ENCODE data around the gene TAF12.
"Not testable (repeated sequence)": the region's sequence is repeated elsewhere in the genome, so short reads cannot be mapped to it uniquely, and the experiment has no call there.

TAF12 gene

GRCh38 chr1:28642847-28643635, at the start of gene TAF12:
Gene TAF12 (minus strand): TSS chr1:28643067. CDS start chr1:28622081, 20,986 bp downstream.
- DNase-seq (ENCODE audit: low read depth) = peak; percentile 97
- TF ChIP-seq, protein P1, sequence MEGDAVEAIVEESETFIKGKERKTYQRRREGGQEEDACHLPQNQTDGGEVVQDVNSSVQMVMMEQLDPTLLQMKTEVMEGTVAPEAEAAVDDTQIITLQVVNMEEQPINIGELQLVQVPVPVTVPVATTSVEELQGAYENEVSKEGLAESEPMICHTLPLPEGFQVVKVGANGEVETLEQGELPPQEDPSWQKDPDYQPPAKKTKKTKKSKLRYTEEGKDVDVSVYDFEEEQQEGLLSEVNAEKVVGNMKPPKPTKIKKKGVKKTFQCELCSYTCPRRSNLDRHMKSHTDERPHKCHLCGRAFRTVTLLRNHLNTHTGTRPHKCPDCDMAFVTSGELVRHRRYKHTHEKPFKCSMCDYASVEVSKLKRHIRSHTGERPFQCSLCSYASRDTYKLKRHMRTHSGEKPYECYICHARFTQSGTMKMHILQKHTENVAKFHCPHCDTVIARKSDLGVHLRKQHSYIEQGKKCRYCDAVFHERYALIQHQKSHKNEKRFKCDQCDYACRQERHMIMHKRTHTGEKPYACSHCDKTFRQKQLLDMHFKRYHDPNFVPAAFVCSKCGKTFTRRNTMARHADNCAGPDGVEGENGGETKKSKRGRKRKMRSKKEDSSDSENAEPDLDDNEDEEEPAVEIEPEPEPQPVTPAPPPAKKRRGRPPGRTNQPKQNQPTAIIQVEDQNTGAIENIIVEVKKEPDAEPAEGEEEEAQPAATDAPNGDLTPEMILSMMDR (IDR thresholded peaks at IDR 0.05; ENCODE audit: insufficient read depth, low read depth, low read length, missing control alignments) = peak; percentile 27
- peak within 1 kb of the TSS; percentile 98 for H3K4me3 ChIP-seq (ENCODE audit: low read length)

GRCh38 chr1:28691627-28692026, 48.8 kb upstream of the TAF12 start:
- H3K4me3 ChIP-seq (ENCODE audit: low read length); DNase-seq (ENCODE audit: low read depth): not testable (repeated sequence)

DNA sequence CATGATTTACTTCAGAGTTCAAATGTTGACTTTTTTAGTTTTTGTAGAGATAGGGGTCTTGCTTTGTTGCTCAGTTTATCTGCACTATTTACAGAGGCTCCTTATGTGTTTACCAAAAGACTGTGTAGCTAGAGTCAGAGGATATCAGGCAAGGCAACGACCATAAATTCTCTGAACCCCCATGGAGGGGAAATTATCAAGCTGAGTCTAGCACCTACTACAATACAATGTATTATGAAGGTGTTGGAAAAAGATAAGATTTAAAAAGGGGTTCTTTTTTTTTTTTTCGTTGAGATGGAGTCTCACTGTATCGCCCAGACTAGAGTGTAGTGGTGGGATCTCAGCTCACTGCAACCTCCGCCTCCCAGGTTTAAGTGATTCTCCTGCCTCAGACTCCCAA, 42.1 kb upstream of the TAF12 start:
- TF ChIP-seq, protein P1 (IDR thresholded peaks at IDR 0.05; ENCODE audit: insufficient read depth, low read depth, low read length, missing control alignments) = no peak
- no peak overlapping the region for H3K4me3 ChIP-seq (ENCODE audit: low read length)
- no peak for DNase-seq (ENCODE audit: low read depth)

- no peak overlapping the region for H3K4me3 ChIP-seq (ENCODE audit: low read length)
- DNase-seq (ENCODE audit: low read depth) = peak; percentile 75
- TF ChIP-seq, protein P1 (IDR thresholded peaks at IDR 0.05; ENCODE audit: insufficient read depth, low read depth, low read length, missing control alignments) = no peak
Observed at GRCh38 chr1:28682840-28683239, 40.0 kb upstream of the TAF12 start.

DNA sequence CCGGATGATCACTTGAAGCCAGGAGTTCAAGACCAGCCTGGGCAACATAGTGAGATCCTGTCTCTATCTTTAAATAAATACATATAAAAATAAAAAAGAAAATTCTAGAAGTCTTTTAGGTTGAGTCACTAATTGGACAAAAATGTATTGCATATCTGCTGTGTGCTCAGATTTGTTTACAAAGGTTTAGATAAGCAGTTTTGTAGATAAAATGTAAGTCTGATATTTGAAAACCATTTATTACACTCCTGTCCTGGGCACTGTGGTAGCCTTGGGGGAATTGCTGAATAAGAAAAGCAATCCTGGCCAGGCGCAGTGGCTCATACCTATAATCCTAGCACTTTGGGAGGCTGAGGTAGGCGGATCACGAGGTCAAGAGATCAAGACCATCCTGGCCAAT, 37.3 kb upstream of the TAF12 start:
- H3K4me3 ChIP-seq (ENCODE audit: low read length) = no peak overlapping the region
- TF ChIP-seq, protein P1 (IDR thresholded peaks at IDR 0.05; ENCODE audit: insufficient read depth, low read depth, low read length, missing control alignments) = no peak
- DNase-seq (ENCODE audit: low read depth) = no peak

- H3K4me3 ChIP-seq (ENCODE audit: low read length) = no peak overlapping the region
- no peak for DNase-seq (ENCODE audit: low read depth)
- TF ChIP-seq, protein P1 (IDR thresholded peaks at IDR 0.05; ENCODE audit: insufficient read depth, low read depth, low read length, missing control alignments) = no peak
Observed at GRCh38 chr1:28675924-28676257, 33.0 kb upstream of the TAF12 start.

DNA sequence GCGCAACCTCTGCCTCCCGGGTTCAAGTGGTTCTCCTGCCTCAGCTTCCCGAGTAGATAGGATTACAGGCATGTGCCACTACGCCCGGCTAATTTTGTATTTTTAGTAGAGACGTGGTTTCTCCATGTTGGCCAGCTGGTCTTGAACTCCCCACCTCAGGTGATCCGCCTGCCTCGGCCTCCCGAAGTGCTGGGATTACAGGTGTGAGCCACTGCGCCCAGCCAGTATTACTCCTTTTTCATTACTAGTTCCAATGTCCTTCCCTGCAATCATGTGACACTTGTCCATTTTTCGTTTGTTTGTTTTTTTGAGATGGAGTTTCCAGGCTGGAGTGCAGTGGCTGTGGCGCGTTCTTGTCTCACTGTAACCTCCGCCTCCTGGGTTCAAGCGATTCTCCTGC, 30.1 kb upstream of the TAF12 start:
- H3K4me3 ChIP-seq (ENCODE audit: low read length); DNase-seq (ENCODE audit: low read depth): not testable (repeated sequence)

DNA sequence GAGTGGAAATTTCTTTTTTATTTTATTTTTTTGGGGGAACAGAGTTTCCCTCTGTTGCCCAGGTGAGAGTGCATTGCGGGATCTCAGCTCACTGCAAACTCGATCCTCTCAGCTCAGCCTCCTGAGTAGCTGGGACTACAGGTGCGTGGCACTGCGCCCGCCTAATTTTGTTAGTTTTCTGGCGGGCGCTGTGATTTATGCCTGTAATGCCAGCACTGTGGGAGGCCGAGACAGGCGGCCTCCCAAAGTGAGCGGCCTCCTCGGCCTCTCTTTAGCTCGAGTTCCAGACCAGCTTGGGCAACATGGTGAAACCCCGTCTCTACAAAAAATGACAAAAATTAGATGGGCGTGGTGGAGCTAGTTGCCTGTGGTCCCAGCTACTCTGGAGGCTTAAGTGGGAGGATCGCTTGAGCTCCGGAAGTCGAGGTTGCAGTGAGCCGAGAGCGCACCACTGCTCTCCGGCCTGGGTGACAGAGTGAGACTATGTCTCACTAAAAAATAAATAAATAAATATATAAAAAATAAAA, 28.4 kb upstream of the TAF12 start:
- TF ChIP-seq, protein P1 (IDR thresholded peaks at IDR 0.05; ENCODE audit: insufficient read depth, low read depth, low read length, missing control alignments) = no peak
- H3K4me3 ChIP-seq (ENCODE audit: low read length) = no peak overlapping the region
- DNase-seq (ENCODE audit: low read depth) = no peak

Data from epithelial cell of esophagus (primary cell).